ENCODE data around the gene ABHD2. TPM values are rescaled to one million over a fixed set of nuclear protein-coding genes. Genes with fewer than 3 reads are reported as not detected.
"Not testable (repeated sequence)": the region's sequence is repeated elsewhere in the genome, so short reads cannot be mapped to it uniquely, and the experiment has no call there.

Gene ABHD2
- total RNA-seq, 2 donors from 2014 or later: 50.8 to 136 TPM

DNA sequence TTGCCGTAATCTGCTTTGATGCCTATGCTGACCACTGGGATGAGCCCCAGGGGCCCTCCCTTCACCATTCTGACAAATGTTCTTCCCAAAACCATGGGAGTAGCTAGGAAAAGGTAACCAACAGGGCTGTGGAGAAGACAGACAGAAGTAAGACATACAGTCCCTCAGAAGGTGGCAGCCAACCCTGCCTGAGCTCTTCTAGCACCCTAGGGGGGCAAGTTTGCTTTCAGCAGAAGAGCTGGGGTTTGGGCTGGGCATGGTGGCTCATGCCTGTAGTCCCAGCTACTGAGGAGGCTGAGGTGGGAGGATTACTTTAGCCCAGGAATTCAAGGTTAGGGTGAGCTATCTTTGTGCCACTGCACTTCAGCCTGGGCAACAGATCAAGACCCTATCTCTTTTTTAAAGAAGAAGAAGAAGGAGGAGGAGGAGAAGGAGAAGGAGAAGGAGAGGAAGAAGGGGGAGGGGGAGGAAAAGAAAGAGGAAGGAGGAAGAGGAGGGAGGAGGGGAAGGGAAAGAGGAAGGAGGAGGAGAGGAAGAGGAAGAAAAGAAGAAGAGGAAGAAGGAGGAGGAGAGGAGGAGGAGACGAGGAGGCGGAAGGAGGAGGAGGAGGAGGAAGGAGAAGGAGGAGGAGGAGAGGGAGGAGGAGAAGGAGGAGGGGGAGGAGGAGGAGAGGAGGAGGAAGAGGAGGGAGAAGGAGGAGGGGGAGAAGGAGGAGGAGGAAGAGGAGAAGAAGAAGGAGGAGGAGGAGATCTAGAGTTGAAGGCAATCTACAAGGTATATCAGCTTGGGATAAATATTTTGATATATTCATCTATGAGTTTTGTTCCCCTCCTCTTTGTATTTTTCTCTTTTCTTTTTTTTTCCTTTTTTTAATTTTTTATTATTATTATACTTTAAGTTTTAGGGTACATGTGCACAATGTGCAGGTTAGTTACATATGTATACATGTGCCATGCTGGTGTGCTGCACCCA, 44.9 kb upstream of the ABHD2 start:
- DNase-seq (no peak), ATAC-seq (no peak)
- intact Hi-C loops (cut with DNase I): no loop called here
- H3K4me3 ChIP-seq: no peak overlapping the region
- TF ChIP-seq, protein P1, sequence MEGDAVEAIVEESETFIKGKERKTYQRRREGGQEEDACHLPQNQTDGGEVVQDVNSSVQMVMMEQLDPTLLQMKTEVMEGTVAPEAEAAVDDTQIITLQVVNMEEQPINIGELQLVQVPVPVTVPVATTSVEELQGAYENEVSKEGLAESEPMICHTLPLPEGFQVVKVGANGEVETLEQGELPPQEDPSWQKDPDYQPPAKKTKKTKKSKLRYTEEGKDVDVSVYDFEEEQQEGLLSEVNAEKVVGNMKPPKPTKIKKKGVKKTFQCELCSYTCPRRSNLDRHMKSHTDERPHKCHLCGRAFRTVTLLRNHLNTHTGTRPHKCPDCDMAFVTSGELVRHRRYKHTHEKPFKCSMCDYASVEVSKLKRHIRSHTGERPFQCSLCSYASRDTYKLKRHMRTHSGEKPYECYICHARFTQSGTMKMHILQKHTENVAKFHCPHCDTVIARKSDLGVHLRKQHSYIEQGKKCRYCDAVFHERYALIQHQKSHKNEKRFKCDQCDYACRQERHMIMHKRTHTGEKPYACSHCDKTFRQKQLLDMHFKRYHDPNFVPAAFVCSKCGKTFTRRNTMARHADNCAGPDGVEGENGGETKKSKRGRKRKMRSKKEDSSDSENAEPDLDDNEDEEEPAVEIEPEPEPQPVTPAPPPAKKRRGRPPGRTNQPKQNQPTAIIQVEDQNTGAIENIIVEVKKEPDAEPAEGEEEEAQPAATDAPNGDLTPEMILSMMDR (IDR thresholded peaks at IDR 0.05): no peak
- TF ChIP-seq POLR2A (IDR thresholded peaks at IDR 0.05): no peak
- no peaks in the 10 kb centered on the region for H3K36me3 ChIP-seq (replicated peaks in 1 of 2; ENCODE audit: insufficient read depth in 1 of 2, low read depth in 2 of 2)
- no peaks in the 10 kb centered on the region for H3K27me3 ChIP-seq
- H3K27ac ChIP-seq: no peak overlapping the region
- whole genome bisulfite sequencing, 2 donors: 73 to 88% methylated on average over 3 of the region's 3 CpGs
- H3K9me3 ChIP-seq: no peaks in the 10 kb centered on the region
- H3K4me1 ChIP-seq: no peaks in the 10 kb centered on the region

DNA sequence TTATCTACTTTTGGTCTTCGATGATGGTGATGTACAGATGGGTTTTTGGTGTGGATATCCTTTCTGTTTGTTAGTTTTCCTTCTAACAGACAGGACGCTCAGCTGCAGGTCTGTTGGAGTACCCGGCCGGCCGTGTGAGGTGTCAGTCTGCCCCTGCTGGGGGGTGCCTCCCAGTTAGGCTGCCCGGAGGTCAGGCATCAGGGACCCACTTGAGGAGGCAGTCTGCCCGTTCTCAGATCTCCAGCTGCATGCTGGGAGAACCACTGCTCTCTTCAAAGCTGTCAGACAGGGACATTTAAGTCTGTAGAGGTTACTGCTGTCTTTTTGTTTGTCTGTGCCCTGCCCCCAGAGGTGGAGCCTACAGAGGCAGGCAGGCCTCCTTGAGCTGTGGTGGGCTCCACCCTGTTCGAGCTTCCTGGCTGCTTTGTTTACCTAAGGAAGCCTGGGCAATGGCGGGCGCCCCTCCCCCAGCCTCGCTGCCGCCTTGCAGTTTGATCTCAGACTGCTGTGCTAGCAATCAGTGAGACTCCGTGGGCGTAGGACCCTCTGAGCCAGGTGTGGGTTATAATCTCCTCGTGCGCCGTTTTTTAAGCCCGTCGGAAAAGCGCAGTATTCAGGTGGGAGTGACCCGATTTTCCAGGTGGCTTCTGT, 39.1 kb upstream of the ABHD2 start:
- H3K4me1 ChIP-seq; DNase-seq; ATAC-seq; H3K9me3 ChIP-seq; H3K4me3 ChIP-seq; intact Hi-C loops (cut with DNase I); H3K27ac ChIP-seq; H3K27me3 ChIP-seq; H3K36me3 ChIP-seq (replicated peaks in 1 of 2; ENCODE audit: insufficient read depth in 1 of 2, low read depth in 2 of 2): not testable (repeated sequence)
- 55 to 60% methylated on average over 19 to 20 of the region's 21 CpGs for WGBS, 2 donors

GRCh38 chr15:89051875-89052274, 36.4 kb upstream of the ABHD2 start:
- ATAC-seq: no peak
- WGBS, 2 donors: 39 to 40% methylated on average over 2 of the region's 2 CpGs
- Histone ChIP-seq H3K27me3 (no peaks in the 10 kb centered on the region), H3K4me3 (no peak overlapping the region), H3K4me1 (no peaks in the 10 kb centered on the region), H3K36me3 (replicated peaks in 1 of 2; ENCODE audit: insufficient read depth in 1 of 2, low read depth in 2 of 2) (no peaks in the 10 kb centered on the region), H3K27ac (no peak overlapping the region), H3K9me3 (no peaks in the 10 kb centered on the region)
- no peak for DNase-seq
- no peak for TF ChIP-seq POLR2A (IDR thresholded peaks at IDR 0.05)
- TF ChIP-seq, protein P1 (IDR thresholded peaks at IDR 0.05): no peak
- intact Hi-C loops (cut with DNase I): loop anchor here (10.0 kb wide), 1 partner anchor 53 kb away; no protein-coding TSS in a partner anchor

DNA sequence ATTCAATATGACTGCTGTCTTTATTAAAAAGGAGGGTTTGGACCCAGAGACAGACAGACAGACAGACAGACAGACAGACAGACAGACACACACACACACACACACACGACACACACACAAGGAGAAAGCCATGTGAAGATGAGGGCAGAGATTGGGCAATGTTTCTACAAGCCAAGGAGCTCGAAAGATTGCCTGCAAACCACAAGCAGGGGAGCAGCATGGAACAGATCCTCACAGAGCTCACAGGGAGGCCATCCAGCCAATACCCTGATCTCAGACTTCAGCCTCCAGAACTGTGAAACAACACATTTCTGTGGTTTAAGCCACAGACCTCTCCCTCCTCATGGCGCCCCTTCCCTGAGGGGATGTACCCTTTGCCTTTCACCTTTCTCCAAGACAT, 35.8 kb upstream of the ABHD2 start:
- intact Hi-C loops (cut with DNase I): loop anchor here (10.0 kb wide), 1 partner anchor 52 kb away; no protein-coding TSS in a partner anchor
- TF ChIP-seq, protein P1 (IDR thresholded peaks at IDR 0.05): no peak
- TF ChIP-seq POLR2A (IDR thresholded peaks at IDR 0.05): no peak
- H3K36me3 ChIP-seq (replicated peaks in 1 of 2; ENCODE audit: insufficient read depth in 1 of 2, low read depth in 2 of 2): no peaks in the 10 kb centered on the region
- DNase-seq: peak in 1 of 4 donors; percentile 37
- 52 to 67% methylated on average over 2 to 3 of the region's 3 CpGs for WGBS, 2 donors
- H3K4me3 ChIP-seq: no peak overlapping the region
- no peaks in the 10 kb centered on the region for H3K27me3 ChIP-seq
- peaks cover 3% of the 10 kb centered on the region for H3K4me1 ChIP-seq
- no peak overlapping the region for H3K27ac ChIP-seq
- no peaks in the 10 kb centered on the region for H3K9me3 ChIP-seq
- peak; percentile 30 for ATAC-seq

- Histone ChIP-seq H3K4me1 (peaks cover 8% of the 10 kb centered on the region), H3K36me3 (replicated peaks in 1 of 2; ENCODE audit: insufficient read depth in 1 of 2, low read depth in 2 of 2) (no peaks in the 10 kb centered on the region), H3K9me3 (no peaks in the 10 kb centered on the region), H3K27ac (no peak overlapping the region), H3K4me3 (no peak overlapping the region), H3K27me3 (no peaks in the 10 kb centered on the region)
- TF ChIP-seq POLR2A (IDR thresholded peaks at IDR 0.05): no peak
- TF ChIP-seq, protein P1 (IDR thresholded peaks at IDR 0.05): no peak
- intact Hi-C loops (cut with DNase I): loop anchor here (5.0 to 10.0 kb wide), 2 partner anchors 50 to 122 kb away; no protein-coding TSS in a partner anchor
- no peak for ATAC-seq
- 91 to 92% methylated on average over 6 of the region's 6 CpGs for WGBS, 2 donors
- DNase-seq: no peak
These were observed 33.4 kb upstream of the ABHD2 start for GRCh38 chr15:89054873-89055272.
